ENCODE measurements around the gene ZSWIM6. TPM values are rescaled to one million over a fixed set of nuclear protein-coding genes. Genes with fewer than 3 reads are reported as not detected.
A peak's percentile ranks its signal among the peaks of the same experiment; 100 is the strongest.

Gene ZSWIM6
- polyA plus RNA-seq, 1 of the 3 experiments (the other 2 are of a cell fraction), result 7.4 TPM

- ChIA-PET CTCF (interaction anchor here (0.7 to 1.7 kb wide), 3 partner anchors 16 to 19 kb away, joined by 3 to 7 read pairs (median 3); no protein-coding TSS in a partner anchor), POLR2A (no interaction called here)
- WGBS (ENCODE audit: low lambda C conversion rate), result 24% methylated on average over 1 of the region's 1 CpG
- peak; percentile 100 for TF ChIP-seq TCF12 (IDR thresholded peaks at IDR 0.05)
- no peak for TF ChIP-seq RAD21 (IDR thresholded peaks at IDR 0.05; ENCODE audit: low read length)
- TF ChIP-seq REST (IDR thresholded peaks at IDR 0.05; ENCODE audit: low read depth, low read length), result no peak
- TF ChIP-seq GATA2 (CRISPR knock-in tag; IDR thresholded peaks at IDR 0.05), result no peak
- TF ChIP-seq TAF1 (IDR thresholded peaks at IDR 0.05; ENCODE audit: borderline replicate concordance, low read depth, low read length), result peak; percentile 27; the same call in 1 of the 2 replicates
- no peak for TF ChIP-seq MXI1 (IDR thresholded peaks at IDR 0.05; ENCODE audit: low read depth, low read length)
- no peak for TF ChIP-seq USF2 (IDR thresholded peaks at IDR 0.05; ENCODE audit: borderline replicate concordance, low read depth, low read length)
- TF ChIP-seq ELF1 (IDR thresholded peaks at IDR 0.05), result 0 out of 2 replicates have a peak, but pooled peaks have one; percentile 45
- no peak for TF ChIP-seq FOXJ3 (CRISPR knock-in tag; IDR thresholded peaks at IDR 0.05)
- TF ChIP-seq MEF2A (IDR thresholded peaks at IDR 0.05; ENCODE audit: borderline replicate concordance, low read depth), result peak; percentile 74; the same call in 1 of the 2 replicates
- TF ChIP-seq POLR2AphosphoS5 (IDR thresholded peaks at IDR 0.05; ENCODE audit: low read depth, low read length), result peak; percentile 99
- peak; percentile 87 for TF ChIP-seq ZBTB33 (IDR thresholded peaks at IDR 0.05; ENCODE audit: borderline replicate concordance, low read depth)
- peak; percentile 97 for TF ChIP-seq TEAD4 (IDR thresholded peaks at IDR 0.05; ENCODE audit: borderline replicate concordance, insufficient read depth)
- TF ChIP-seq EZH2phosphoT487 (IDR thresholded peaks at IDR 0.05; ENCODE audit: borderline replicate concordance, low read depth), result no peak
- TF ChIP-seq MAX (IDR thresholded peaks at IDR 0.05; ENCODE audit: low read depth), result peak; percentile 72; the same call in 1 of the 2 replicates
- peak; percentile 96; the same call in 1 of the 2 replicates for TF ChIP-seq RXRA (IDR thresholded peaks at IDR 0.05; ENCODE audit: borderline replicate concordance, low read depth)
- TF ChIP-seq PBX3 (IDR thresholded peaks at IDR 0.05), result peak; percentile 99
- TF ChIP-seq GABPA (IDR thresholded peaks at IDR 0.05; ENCODE audit: low read depth), result 0 out of 2 replicates have a peak, but pooled peaks have one; percentile 21
- TF ChIP-seq FOXM1 (IDR thresholded peaks at IDR 0.05; ENCODE audit: low read depth), result peak; percentile 83; the same call in 1 of the 2 replicates
- TF ChIP-seq FOSL2 (IDR thresholded peaks at IDR 0.05; ENCODE audit: borderline replicate concordance, low read depth), result peak; percentile 71; the same call in 1 of the 2 replicates
- TF ChIP-seq USF1 (IDR thresholded peaks at IDR 0.05; ENCODE audit: borderline replicate concordance, low read depth), result no peak
- TF ChIP-seq SIN3A (IDR thresholded peaks at IDR 0.05; ENCODE audit: borderline replicate concordance, low read depth, low read length), result peak; percentile 91
- TF ChIP-seq EP300 (IDR thresholded peaks at IDR 0.05; ENCODE audit: borderline replicate concordance in 1 of 2, low read depth in 1 of 2, low read length in 1 of 2), result peak; percentile 91 to 98
These were observed 118.6 kb downstream of the ZSWIM6 start for GRCh38 chr5:61450493-61451279.

More at GRCh38 chr5:61450493-61451279, 118.6 kb downstream of the ZSWIM6 start:
- peaks cover 13% of the 10 kb centered on the region for H4K20me1 ChIP-seq (ENCODE audit: insufficient read depth)
- no peak overlapping the region for H2AFZ ChIP-seq (ENCODE audit: low read depth)
- peak overlapping the region; percentile 88 to 98 for H3K27ac ChIP-seq (ENCODE audit: low read depth in 2 of 2, low read length in 1 of 2)
- peaks cover 64% of the 10 kb centered on the region for H3K79me2 ChIP-seq (ENCODE audit: insufficient read depth)
- 0 out of 2 replicates have a peak, but pooled peaks cover 8% of the 10 kb centered on the region for H3K9me3 ChIP-seq
- DNase-seq, result peak; percentile 19
- H3F3A ChIP-seq (replicated peaks; ENCODE audit: insufficient read depth), result peaks cover 39% of the 10 kb centered on the region
- H3K27me3 ChIP-seq (ENCODE audit: insufficient read depth), result no peaks in the 10 kb centered on the region
- H3K9ac ChIP-seq, result peak overlapping the region; percentile 44; the same call in 1 of the 2 replicates
- peaks cover 12 to 16% of the 10 kb centered on the region in 2 experiments for H3K4me1 ChIP-seq (ENCODE audit: control insufficient read depth in 1 of 2, insufficient read depth in 2 of 2, low read depth in 1 of 2, low read length in 1 of 2)
- no peaks in the 10 kb centered on the region for H3K9me2 ChIP-seq
- peak overlapping the region in 1 of 2 experiments; percentile 25; a peak in 2 of 4 replicates for H3K4me3 ChIP-seq (ENCODE audit: low read depth in 2 of 2, low read length in 1 of 2)
- peaks cover 0 to 19% of the 10 kb centered on the region in 2 experiments for H3K36me3 ChIP-seq (replicated peaks in 1 of 2; ENCODE audit: control insufficient read depth in 1 of 2, insufficient read depth in 2 of 2, low read length in 1 of 2)
- H3K4me2 ChIP-seq, result peak overlapping the region; percentile 42

Data from SK-N-SH (cell line).